Endothelial cell (in vitro differentiated cells): ENCODE measurements around the gene PEX5L. TPM values are rescaled to one million over a fixed set of nuclear protein-coding genes. Genes with fewer than 3 reads are reported as not detected.

Source experiments
- DNase-seq: peaks from one replicate; pipeline ENCODE4 v3.0.0; 2021; ENCODE audit warnings: low spot score
- H3K27ac Mint-ChIP-seq: one replicate; pipeline ENCODE4 v1.8.0; 2021; ENCODE audit warnings: mixed read lengths, inconsistent platforms; ENCODE audit not compliant: unreplicated experiment
- H3K27me3 Mint-ChIP-seq: one replicate; pipeline ENCODE4 v1.8.0; 2021; ENCODE audit warnings: mild to moderate bottlenecking, moderate library complexity, mixed read lengths, inconsistent platforms; ENCODE audit not compliant: unreplicated experiment
- H3K36me3 Mint-ChIP-seq: one replicate; pipeline ENCODE4 v1.8.0; 2021; ENCODE audit warnings: mild to moderate bottlenecking, low read depth, mixed read lengths, inconsistent platforms; ENCODE audit not compliant: unreplicated experiment
- H3K4me1 Mint-ChIP-seq: one replicate; pipeline ENCODE4 v1.8.0; 2021; ENCODE audit warnings: mild to moderate bottlenecking, mixed read lengths, inconsistent platforms; ENCODE audit not compliant: unreplicated experiment
- H3K4me3 Mint-ChIP-seq: one replicate; pipeline ENCODE4 v1.8.0; 2021; ENCODE audit warnings: mild to moderate bottlenecking, mixed read lengths, inconsistent platforms; ENCODE audit not compliant: unreplicated experiment
- H3K9me3 Mint-ChIP-seq: one replicate; pipeline ENCODE4 v1.8.0; 2021; ENCODE audit warnings: mixed read lengths, inconsistent platforms; ENCODE audit not compliant: unreplicated experiment
- CTCF ChIP-seq: fragments of 200-600 bp; sonication (generic); IDR thresholded peaks from one replicate; pipeline ENCODE4 v1.5.0; 2021; ENCODE audit warnings: antibody characterized with exemption; ENCODE audit not compliant: unreplicated experiment
- total RNA-seq: library from RNA; stranded (reverse); fragmentation: NEBNext Ultra II Directional; extraction: Animal tissue kit (Norgen Biotek cat#: 25700); gene quantifications from one replicate; pipeline ENCODE4 v1.2.1, GENCODE V29; 2021; ENCODE audit not compliant: unreplicated experiment

The PEX5L gene
- total RNA-seq, 1 donor from 2014 or later: 5.2 TPM

GRCh38 chr3:179876440-179876839 is 160.3 kb downstream of the PEX5L start:
- peaks cover 2% of the 10 kb centered on the region for H3K4me1 Mint-ChIP-seq
- H3K27me3 Mint-ChIP-seq: peaks cover 3% of the 10 kb centered on the region
- TF ChIP-seq CTCF: no peak
- no peaks in the 10 kb centered on the region for H3K9me3 Mint-ChIP-seq
- H3K27ac Mint-ChIP-seq: no peak overlapping the region
- no peak for DNase-seq
- H3K36me3 Mint-ChIP-seq: no peaks in the 10 kb centered on the region
- H3K4me3 Mint-ChIP-seq: no peak overlapping the region

GRCh38 chr3:179872842-179873241 is 163.9 kb downstream of the PEX5L start:
- H3K36me3 Mint-ChIP-seq: no peaks in the 10 kb centered on the region
- TF ChIP-seq CTCF: no peak
- no peaks in the 10 kb centered on the region for H3K9me3 Mint-ChIP-seq
- H3K4me3 Mint-ChIP-seq: no peak overlapping the region
- DNase-seq: no peak
- no peaks in the 10 kb centered on the region for H3K27me3 Mint-ChIP-seq
- H3K4me1 Mint-ChIP-seq: peaks cover 4% of the 10 kb centered on the region
- no peak overlapping the region for H3K27ac Mint-ChIP-seq

- H3K36me3 Mint-ChIP-seq: no peaks in the 10 kb centered on the region
- H3K27me3 Mint-ChIP-seq: no peaks in the 10 kb centered on the region
- no peak overlapping the region for H3K27ac Mint-ChIP-seq
- TF ChIP-seq CTCF: no peak
- H3K9me3 Mint-ChIP-seq: no peaks in the 10 kb centered on the region
- H3K4me3 Mint-ChIP-seq: no peak overlapping the region
- peaks cover 4% of the 10 kb centered on the region for H3K4me1 Mint-ChIP-seq
- DNase-seq: no peak
Measured at GRCh38 chr3:179871782-179872181, 165.0 kb downstream of the PEX5L start.

GRCh38 chr3:179868715-179869114 is 168.0 kb downstream of the PEX5L start:
- H3K36me3 Mint-ChIP-seq: no peaks in the 10 kb centered on the region
- H3K27ac Mint-ChIP-seq: no peak overlapping the region
- H3K27me3 Mint-ChIP-seq: no peaks in the 10 kb centered on the region
- DNase-seq: no peak
- H3K4me1 Mint-ChIP-seq: peaks cover 4% of the 10 kb centered on the region
- H3K4me3 Mint-ChIP-seq: no peak overlapping the region
- H3K9me3 Mint-ChIP-seq: no peaks in the 10 kb centered on the region
- TF ChIP-seq CTCF: no peak

GRCh38 chr3:179867961-179868360 is 168.8 kb downstream of the PEX5L start:
- H3K4me3 Mint-ChIP-seq: no peak overlapping the region
- no peak overlapping the region for H3K27ac Mint-ChIP-seq

More at GRCh38 chr3:179867961-179868360, 168.8 kb downstream of the PEX5L start:
- Mint-ChIP-seq H3K36me3 (no peaks in the 10 kb centered on the region), H3K4me1 (peaks cover 4% of the 10 kb centered on the region), H3K9me3 (no peaks in the 10 kb centered on the region), H3K27me3 (no peaks in the 10 kb centered on the region)
- no peak for DNase-seq
- no peak for TF ChIP-seq CTCF
